ENCODE results near the gene DAGLA.

- TF ChIP-seq CTCF (IDR thresholded peaks at IDR 0.05) (no peak), POLR2A (IDR thresholded peaks at IDR 0.05) (no peak)
Measured at GRCh38 chr11:61732705-61733104, 52.5 kb downstream of the DAGLA start.
